PC-3 (cell line): ENCODE results near the gene ARHGAP26. TPM values are rescaled to one million over a fixed set of nuclear protein-coding genes. Genes with fewer than 3 reads are reported as not detected.

Source experiments
- ATAC-seq: fragments of 200-7000 bp; cut with Tn5 transposase; 2 replicates; pipeline ENCODE4 v1.9.1; 2020; ENCODE audit warnings: mild to moderate bottlenecking, moderate library complexity
- BruUV-seq: library from RNA; stranded (reverse); fragments of 400-500 nt; replicated peaks from 2 replicates; lab custom pipeline; 2021; lab: Mats Ljungman, UMichigan
- CTCF ChIA-PET: fragments of 300-600 bp; sonication (Branson Sonifier 250); formaldehyde crosslinking; loops from one replicate; lab custom pipeline; 2022; ENCODE audit warnings: antibody characterized with exemption; lab: Charles Lee
- POLR2A ChIA-PET: fragments of 300-600 bp; sonication (Branson Sonifier 250); formaldehyde crosslinking; loops from one replicate; lab custom pipeline; 2022; ENCODE audit warnings: antibody characterized with exemption; ENCODE audit not compliant: unreplicated experiment; lab: Charles Lee
- DNase-seq: peaks from one replicate; pipeline ENCODE4 v3.0.0-alpha.2; 2015
- H2AFZ ChIP-seq: fragments of 300-600 bp; sonication (generic); 2 replicates; pipeline ENCODE4 v1.6.0; 2016; ENCODE audit warnings: antibody characterized with exemption, low read length
- H3F3A ChIP-seq: fragments of 300-600 bp; sonication (generic); one replicate; pipeline ENCODE4 v1.6.0; 2017; ENCODE audit warnings: antibody characterized with exemption, low read length, control low read depth, mild to moderate bottlenecking; ENCODE audit not compliant: unreplicated experiment
- H3K27ac ChIP-seq: fragments of 300-600 bp; sonication (generic); 2 replicates; pipeline ENCODE4 v1.5.1; 2016; ENCODE audit warnings: mild to moderate bottlenecking, low read length
- H3K27me3 ChIP-seq: fragments of 300-600 bp; sonication (generic); 2 replicates; pipeline ENCODE4 v1.6.1; 2016; ENCODE audit warnings: low read length, mixed read lengths
- H3K36me3 ChIP-seq: fragments of 300-600 bp; sonication (generic); 2 replicates; pipeline ENCODE4 v1.6.1; 2016; ENCODE audit warnings: low read depth, mixed run types, low read length, mixed read lengths
- H3K4me1 ChIP-seq: fragments of 300-600 bp; sonication (generic); 2 replicates; pipeline ENCODE4 v1.5.1; 2016; ENCODE audit warnings: low read length; ENCODE audit not compliant: insufficient read depth
- H3K4me2 ChIP-seq: fragments of 300-600 bp; sonication (generic); 2 replicates; pipeline ENCODE4 v1.6.0; 2016; ENCODE audit warnings: low read length
- H3K4me3 ChIP-seq: fragments of 300-600 bp; sonication (generic); 2 replicates; pipeline ENCODE4 v1.5.1; 2016; ENCODE audit warnings: mild to moderate bottlenecking, low read length, mixed read lengths
- H3K79me2 ChIP-seq: fragments of 300-600 bp; sonication (generic); 2 replicates; pipeline ENCODE4 v1.6.1; 2017; ENCODE audit warnings: low read length, mixed read lengths
- H3K9ac ChIP-seq: fragments of 300-600 bp; sonication (generic); 2 replicates; pipeline ENCODE4 v1.6.0; 2016; ENCODE audit warnings: mild to moderate bottlenecking, low read length
- H3K9me2 ChIP-seq: fragments of 300-600 bp; sonication (generic); replicated peaks from 2 replicates; pipeline ENCODE4 v1.6.1; 2016; ENCODE audit warnings: mixed run types, low read length, mixed read lengths
- H3K9me3 ChIP-seq: fragments of 300-600 bp; sonication (generic); 2 replicates; pipeline ENCODE4 v1.6.1; 2016; ENCODE audit warnings: low read length, mixed read lengths
- H4K20me1 ChIP-seq: fragments of 300-600 bp; sonication (generic); 2 replicates; pipeline ENCODE4 v1.6.1; 2016; ENCODE audit warnings: low read length, mixed read lengths
- EZH2 ChIP-seq: fragments of 300-600 bp; sonication (generic); IDR thresholded peaks from one replicate; pipeline ENCODE4 v1.6.1; 2017; ENCODE audit warnings: antibody characterized with exemption, mild to moderate bottlenecking, low read length; ENCODE audit not compliant: unreplicated experiment
- EZH2phosphoT487 ChIP-seq: fragments of 300-600 bp; sonication (generic); IDR thresholded peaks from 2 replicates; pipeline ENCODE4 v1.6.1; 2018; ENCODE audit warnings: mild to moderate bottlenecking, antibody characterized with exemption, low read length, borderline replicate concordance
- intact Hi-C: fragments of 100-400 bp; cut with micrococcal nuclease; formaldehyde crosslinking; loops from 2 replicates; pipeline ENCODE4 v1.9.0; 2023
- total RNA-seq: library from RNA; depleted of rRNA; stranded (reverse); fragments of >200 nt; gene quantifications from 2 replicates; pipeline ENCODE4 v1.2.3, GENCODE V29; 2014
- TF ChIP-seq, protein P1 (sequence below): fragments of 300-600 bp; sonication (generic); conservative IDR thresholded peaks from 2 replicates; pipeline ENCODE4 v1.5.1; 2017; ENCODE audit warnings: antibody characterized with exemption, low read depth, mild to moderate bottlenecking, low read length

The ARHGAP26 gene
- total RNA-seq, 1 experiment from 2014 or later = 11.7 TPM

GRCh38 chr5:143177263-143177983 lies 407.2 kb downstream of the ARHGAP26 start:
- intact Hi-C loops = loop anchor here (1.0 to 2.0 kb wide), 4 partner anchors 67 to 143 kb away; no protein-coding TSS in a partner anchor
- H4K20me1 ChIP-seq = no peaks in the 10 kb centered on the region
- H3K9me3 ChIP-seq = no peaks in the 10 kb centered on the region
- no peaks in the 10 kb centered on the region for H3K9me2 ChIP-seq
- peak overlapping the region; percentile 59 for H3K4me2 ChIP-seq
- no peaks in the 10 kb centered on the region for H3K79me2 ChIP-seq
- TF ChIP-seq EZH2 (no peak), EZH2phosphoT487 (no peak)
- TF ChIP-seq, protein P1, sequence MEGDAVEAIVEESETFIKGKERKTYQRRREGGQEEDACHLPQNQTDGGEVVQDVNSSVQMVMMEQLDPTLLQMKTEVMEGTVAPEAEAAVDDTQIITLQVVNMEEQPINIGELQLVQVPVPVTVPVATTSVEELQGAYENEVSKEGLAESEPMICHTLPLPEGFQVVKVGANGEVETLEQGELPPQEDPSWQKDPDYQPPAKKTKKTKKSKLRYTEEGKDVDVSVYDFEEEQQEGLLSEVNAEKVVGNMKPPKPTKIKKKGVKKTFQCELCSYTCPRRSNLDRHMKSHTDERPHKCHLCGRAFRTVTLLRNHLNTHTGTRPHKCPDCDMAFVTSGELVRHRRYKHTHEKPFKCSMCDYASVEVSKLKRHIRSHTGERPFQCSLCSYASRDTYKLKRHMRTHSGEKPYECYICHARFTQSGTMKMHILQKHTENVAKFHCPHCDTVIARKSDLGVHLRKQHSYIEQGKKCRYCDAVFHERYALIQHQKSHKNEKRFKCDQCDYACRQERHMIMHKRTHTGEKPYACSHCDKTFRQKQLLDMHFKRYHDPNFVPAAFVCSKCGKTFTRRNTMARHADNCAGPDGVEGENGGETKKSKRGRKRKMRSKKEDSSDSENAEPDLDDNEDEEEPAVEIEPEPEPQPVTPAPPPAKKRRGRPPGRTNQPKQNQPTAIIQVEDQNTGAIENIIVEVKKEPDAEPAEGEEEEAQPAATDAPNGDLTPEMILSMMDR = no peak
- H3K4me1 ChIP-seq = peaks cover 22% of the 10 kb centered on the region
- H3K27me3 ChIP-seq = no peaks in the 10 kb centered on the region
- no peaks in the 10 kb centered on the region for H3K36me3 ChIP-seq
- ATAC-seq (peak; percentile 98), DNase-seq (peak; percentile 95)
- H2AFZ ChIP-seq = no peak overlapping the region
- no peak overlapping the region for H3K4me3 ChIP-seq
- peak overlapping the region; percentile 33 for H3K9ac ChIP-seq
- H3F3A ChIP-seq = no peaks in the 10 kb centered on the region
- CTCF ChIA-PET = no interaction called here
- no TSS peak for BruUV-seq
- H3K27ac ChIP-seq = peak overlapping the region; percentile 83
- POLR2A ChIA-PET = interaction anchor here (0.7 kb wide), 1 partner anchor 169 kb away, joined by 6 read pairs; no protein-coding TSS in a partner anchor

DNA sequence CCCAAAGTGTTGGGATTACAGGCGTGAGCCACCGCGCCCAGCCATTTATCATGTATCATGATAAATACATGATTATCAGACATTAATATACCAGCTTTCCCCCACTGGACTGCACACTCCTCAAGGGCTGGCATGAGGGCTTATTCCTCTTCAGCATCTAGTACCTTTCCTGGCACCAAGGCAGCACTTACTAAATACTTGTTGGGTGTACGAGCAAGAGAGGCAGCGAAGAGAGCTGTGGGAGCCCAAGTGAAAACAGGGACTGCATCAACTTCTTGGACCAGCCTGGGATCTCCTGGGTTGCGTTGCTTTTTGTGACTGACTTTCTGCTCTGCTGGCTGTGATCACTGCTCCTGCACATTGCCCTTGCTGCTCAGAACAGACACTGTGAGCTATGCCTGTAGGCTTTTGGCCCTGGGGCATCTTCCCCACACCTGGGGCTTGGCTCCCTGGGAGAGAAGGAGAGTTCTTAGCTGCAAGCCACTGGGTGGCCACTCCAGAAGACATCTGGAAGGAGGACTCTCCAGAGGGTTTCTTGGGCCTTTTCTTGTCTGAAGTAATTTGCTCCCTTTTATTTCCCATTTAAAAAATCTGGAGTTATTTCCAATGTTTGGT lies 409.1 kb downstream of the ARHGAP26 start:
- intact Hi-C loops = no loop called here
- H3K9ac ChIP-seq = no peak overlapping the region
- H3K9me2 ChIP-seq = no peaks in the 10 kb centered on the region
- DNase-seq = no peak
- POLR2A ChIA-PET = no interaction called here
- no peak overlapping the region for H3K4me2 ChIP-seq
- H3K4me3 ChIP-seq = no peak overlapping the region
- ATAC-seq = no peak
- no peak for TF ChIP-seq EZH2phosphoT487
- no peak for TF ChIP-seq EZH2
- TF ChIP-seq, protein P1 = no peak
- H3K27me3 ChIP-seq = no peaks in the 10 kb centered on the region
- CTCF ChIA-PET = no interaction called here
- no peaks in the 10 kb centered on the region for H3K79me2 ChIP-seq
- H3F3A ChIP-seq = no peaks in the 10 kb centered on the region
- peaks cover 22% of the 10 kb centered on the region for H3K4me1 ChIP-seq
- no peaks in the 10 kb centered on the region for H3K9me3 ChIP-seq
- BruUV-seq = no TSS peak
- H2AFZ ChIP-seq = no peak overlapping the region
- no peaks in the 10 kb centered on the region for H3K36me3 ChIP-seq
- no peaks in the 10 kb centered on the region for H4K20me1 ChIP-seq
- H3K27ac ChIP-seq = no peak overlapping the region

GRCh38 chr5:143180751-143181150 lies 410.6 kb downstream of the ARHGAP26 start:
- Histone ChIP-seq H3K4me2 (no peak overlapping the region), H3K27me3 (no peaks in the 10 kb centered on the region), H3K79me2 (no peaks in the 10 kb centered on the region), H3F3A (no peaks in the 10 kb centered on the region), H3K36me3 (no peaks in the 10 kb centered on the region), H4K20me1 (no peaks in the 10 kb centered on the region), H3K9ac (no peak overlapping the region), H3K9me3 (no peaks in the 10 kb centered on the region), H3K4me1 (peaks cover 22% of the 10 kb centered on the region), H2AFZ (no peak overlapping the region), H3K9me2 (no peaks in the 10 kb centered on the region), H3K4me3 (no peak overlapping the region), H3K27ac (no peak overlapping the region)
- no TSS peak for BruUV-seq
- intact Hi-C loops = no loop called here
- ATAC-seq (no peak), DNase-seq (no peak)
- POLR2A ChIA-PET = no interaction called here
- TF ChIP-seq, protein P1 = no peak
- TF ChIP-seq EZH2 (no peak), EZH2phosphoT487 (no peak)
- CTCF ChIA-PET = no interaction called here
